H9 (cell line): ENCODE data around the gene NSMF. TPM values are rescaled to one million over a fixed set of nuclear protein-coding genes. Genes with fewer than 3 reads are reported as not detected.

Experiments
- DNase-seq: peaks from one replicate; pipeline ENCODE4 v3.0.0-alpha.2; 2017
- H2AFZ ChIP-seq: one replicate; pipeline ENCODE4 v1.6.1; 2013; ENCODE audit warnings: mild to moderate bottlenecking, low read length, control low read depth, moderate library complexity
- H2AK5ac ChIP-seq: 2 replicates; pipeline ENCODE4 v1.6.1; 2013; ENCODE audit warnings: low read length, control low read depth, mixed read lengths; ENCODE audit not compliant: insufficient read length
- H2BK120ac ChIP-seq: one replicate; pipeline ENCODE4 v1.6.1; 2013; ENCODE audit warnings: low read depth, mild to moderate bottlenecking, low read length, control low read depth, inconsistent platforms; ENCODE audit not compliant: poor library complexity, severe bottlenecking
- H2BK12ac ChIP-seq: 2 replicates; pipeline ENCODE4 v1.6.1; 2013; ENCODE audit warnings: low read length, control low read depth, mixed read lengths, low read depth; ENCODE audit not compliant: insufficient read length
- H2BK15ac ChIP-seq: 2 replicates; pipeline ENCODE4 v1.6.1; 2013; ENCODE audit warnings: low read depth, low read length, control low read depth
- H2BK20ac ChIP-seq: one replicate; pipeline ENCODE4 v1.6.1; 2013; ENCODE audit warnings: low read depth, mild to moderate bottlenecking, low read length, control low read depth, inconsistent platforms; ENCODE audit not compliant: poor library complexity, severe bottlenecking
- H2BK5ac ChIP-seq: 2 replicates; pipeline ENCODE4 v1.6.1; 2013; ENCODE audit warnings: low read length, control low read depth, mixed read lengths; ENCODE audit not compliant: insufficient read length
- H3K14ac ChIP-seq: 2 replicates; pipeline ENCODE4 v1.6.1; 2013; ENCODE audit warnings: low read length, control low read depth; ENCODE audit not compliant: insufficient read depth
- H3K18ac ChIP-seq: 2 replicates; pipeline ENCODE4 v1.6.1; 2013; ENCODE audit warnings: low read depth, mild to moderate bottlenecking, mixed read lengths, low read length, control low read depth; ENCODE audit not compliant: insufficient read length
- H3K23ac ChIP-seq: 2 replicates; pipeline ENCODE4 v1.6.1; 2013; ENCODE audit warnings: low read length, control low read depth, mixed read lengths, low read depth; ENCODE audit not compliant: insufficient read length
- H3K23me2 ChIP-seq: 2 replicates; pipeline ENCODE4 v1.6.1; 2013; ENCODE audit warnings: low read depth, mild to moderate bottlenecking, mixed read lengths, low read length, control low read depth; ENCODE audit not compliant: insufficient read length, poor library complexity, severe bottlenecking
- H3K27ac ChIP-seq: 2 replicates; pipeline ENCODE4 v1.5.1; 2013; ENCODE audit warnings: low read length, control low read depth, mixed read lengths, low read depth; ENCODE audit not compliant: insufficient read length
- H3K27me3 ChIP-seq: 2 replicates; pipeline ENCODE4 v1.6.1; 2013; ENCODE audit warnings: low read length, control low read depth, inconsistent platforms; ENCODE audit not compliant: insufficient read depth
- H3K4ac ChIP-seq: 2 replicates; pipeline ENCODE4 v1.6.1; 2013; ENCODE audit warnings: low read depth, mild to moderate bottlenecking, control low read depth, inconsistent platforms, low read length, moderate library complexity
- H3K4me1 ChIP-seq: 2 replicates; pipeline ENCODE4 v1.6.1; 2013; ENCODE audit warnings: low read length, control low read depth, inconsistent platforms; ENCODE audit not compliant: insufficient read depth
- H3K4me2 ChIP-seq: 2 replicates; pipeline ENCODE4 v1.6.1; 2013; ENCODE audit warnings: low read length, control low read depth, mixed read lengths; ENCODE audit not compliant: insufficient read length, insufficient read depth
- H3K56ac ChIP-seq: 2 replicates; pipeline ENCODE4 v1.6.1; 2013; ENCODE audit warnings: low read depth, mild to moderate bottlenecking, mixed read lengths, low read length, control low read depth; ENCODE audit not compliant: insufficient read length
- H3K79me1 ChIP-seq: 2 replicates; pipeline ENCODE4 v1.6.1; 2013; ENCODE audit warnings: low read depth, mild to moderate bottlenecking, moderate library complexity, low read length, control low read depth, inconsistent platforms; ENCODE audit not compliant: insufficient read depth, poor library complexity, severe bottlenecking
- H3K79me2 ChIP-seq: 2 replicates; pipeline ENCODE4 v1.6.1; 2013; ENCODE audit warnings: low read length, control low read depth, inconsistent platforms; ENCODE audit not compliant: insufficient read depth
- H3K9ac ChIP-seq: 2 replicates; pipeline ENCODE4 v1.6.1; 2013; ENCODE audit warnings: low read length, control low read depth, mixed read lengths; ENCODE audit not compliant: insufficient read length; ENCODE audit errors: extremely low read depth
- H3K9me3 ChIP-seq: one replicate; pipeline ENCODE4 v1.6.1; 2013; ENCODE audit warnings: low read depth, low read length, inconsistent platforms; ENCODE audit not compliant: control insufficient read depth
- H3T11ph ChIP-seq: one replicate; pipeline ENCODE4 v1.6.1; 2013; ENCODE audit warnings: mild to moderate bottlenecking, low read length, control low read depth, inconsistent platforms
- H4K20me1 ChIP-seq: one replicate; pipeline ENCODE4 v1.6.1; 2013; ENCODE audit not compliant: control insufficient read depth, insufficient read length, insufficient read depth
- H4K5ac ChIP-seq: 2 replicates; pipeline ENCODE4 v1.6.1; 2013; ENCODE audit warnings: low read depth, mild to moderate bottlenecking, mixed read lengths, low read length, control low read depth; ENCODE audit not compliant: insufficient read length
- H4K8ac ChIP-seq: replicated peaks from 2 replicates; pipeline ENCODE4 v1.6.1; 2013; ENCODE audit warnings: low read length, control low read depth, mixed read lengths, low read depth; ENCODE audit not compliant: insufficient read length
- H4K91ac ChIP-seq: 2 replicates; pipeline ENCODE4 v1.6.1; 2013; ENCODE audit warnings: low read depth, mild to moderate bottlenecking, moderate library complexity, mixed read lengths, low read length, control low read depth; ENCODE audit not compliant: insufficient read length
- H3K27ac Mint-ChIP-seq, 3 experiments: 2 replicates in 2 of 3; 3 replicates in 1 of 3; pipeline ENCODE4 v1.8.0; 2020 to 2021; ENCODE audit warnings: mixed read lengths in 3 of 3, mild to moderate bottlenecking in 1 of 3, moderate library complexity in 1 of 3
- H3K27me3 Mint-ChIP-seq: 2 replicates; pipeline ENCODE4 v1.8.0; 2021; ENCODE audit warnings: low read depth, mild to moderate bottlenecking, moderate library complexity, mixed read lengths
- H3K36me3 Mint-ChIP-seq, 3 experiments: 2 replicates in 2 of 3; 3 replicates in 1 of 3; pipeline ENCODE4 v1.8.0; 2020 to 2021; ENCODE audit warnings: low read depth in 3 of 3, mixed read lengths in 3 of 3; ENCODE audit not compliant: insufficient read depth in 1 of 3
- H3K4me1 Mint-ChIP-seq, 2 experiments: 2 replicates each; pipeline ENCODE4 v1.8.0; 2020; ENCODE audit warnings: mixed read lengths in 2 of 2
- H3K4me3 Mint-ChIP-seq, 2 experiments: 2 replicates in 1 of 2; 3 replicates in 1 of 2; pipeline ENCODE4 v1.8.0; 2020 to 2021; ENCODE audit warnings: mild to moderate bottlenecking in 2 of 2, mixed read lengths in 2 of 2, moderate library complexity in 1 of 2
- H3K9me3 Mint-ChIP-seq, 2 experiments: 2 replicates in 1 of 2; 3 replicates in 1 of 2; pipeline ENCODE4 v1.8.0; 2020; ENCODE audit warnings: mild to moderate bottlenecking in 2 of 2, mixed read lengths in 2 of 2, moderate library complexity in 1 of 2
- WGBS: extraction: QIAGEN DNeasy Blood & Tissue Kit; methylation state at CpG from one replicate; pipeline ENCODE4 v1.1.7; 2013; ENCODE audit warnings: missing lambda C conversion rate, low lambda C conversion rate, mixed read lengths; ENCODE audit not compliant: insufficient read length; ENCODE audit errors: extremely low coverage; 5-methylcytosine and 5-hydroxymethylcytosine counted together
- total RNA-seq: library from RNA; stranded (reverse); gene quantifications from 2 replicates; pipeline ENCODE4 v1.2.1, GENCODE V29; 2021
- TF ChIP-seq, protein P1 (sequence below): fragments of 200-600 bp; sonication (generic); conservative IDR thresholded peaks from 3 replicates; pipeline ENCODE4 v1.8.0; 2021; ENCODE audit warnings: antibody characterized with exemption, mild to moderate bottlenecking

NSMF gene
- total RNA-seq, 1 experiment from 2014 or later: 46.3 TPM

DNA sequence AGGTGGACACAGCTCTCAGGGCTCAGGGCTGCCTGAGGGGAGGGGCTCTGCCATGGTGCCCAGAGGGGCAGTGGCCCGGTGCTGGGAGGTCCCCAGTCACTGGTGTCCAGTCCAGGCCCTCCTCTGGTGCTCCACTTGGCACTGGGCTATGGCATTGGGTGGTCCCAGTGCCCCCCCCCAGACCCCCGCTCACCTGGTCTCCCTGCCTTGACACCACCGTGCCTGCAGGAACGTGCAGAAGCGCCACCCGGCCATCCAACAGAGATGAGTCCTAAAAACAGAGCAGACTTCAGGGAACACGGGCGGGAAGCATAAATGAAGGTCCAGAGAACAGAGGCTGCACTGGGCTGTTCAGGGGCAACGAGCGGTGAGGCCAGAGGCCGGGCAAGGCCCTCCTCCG is 42.3 kb upstream of the NSMF start:
- Histone ChIP-seq H4K8ac (no peak overlapping the region), H3T11ph (no peak overlapping the region), H2AFZ (no peak overlapping the region), H3K23ac (no peak overlapping the region), H3K14ac (no peak overlapping the region), H3K9me3 (no peaks in the 10 kb centered on the region), H3K27ac (no peak overlapping the region), H2BK15ac (no peak overlapping the region), H3K9ac (no peak overlapping the region), H2BK12ac (no peak overlapping the region), H2BK20ac (no peak overlapping the region), H4K5ac (no peak overlapping the region), H2AK5ac (no peak overlapping the region), H4K91ac (no peak overlapping the region), H3K4me1 (no peaks in the 10 kb centered on the region), H3K4me2 (no peak overlapping the region), H2BK5ac (no peak overlapping the region), H2BK120ac (no peak overlapping the region), H3K27me3 (no peaks in the 10 kb centered on the region), H3K56ac (no peak overlapping the region), H3K23me2 (no peaks in the 10 kb centered on the region), H3K79me1 (no peaks in the 10 kb centered on the region), H3K18ac (no peak overlapping the region), H4K20me1 (no peaks in the 10 kb centered on the region), H3K4ac (no peak overlapping the region), H3K79me2 (no peaks in the 10 kb centered on the region)
- no peak for DNase-seq
- Mint-ChIP-seq H3K4me3 (peak overlapping the region in 1 of 2 experiments; percentile 58; a peak in 2 of 5 replicates), H3K36me3 (peaks cover 4 to 16% (median 16%) of the 10 kb centered on the region in 3 experiments; a peak in 6 of 7 replicates), H3K4me1 (no peaks in the 10 kb centered on the region), H3K27ac (peak overlapping the region in 1 of 3 experiments; percentile 58; a peak in 1 of 7 replicates), H3K9me3 (peaks cover 18 to 72% of the 10 kb centered on the region in 2 experiments), H3K27me3 (peaks cover 20% of the 10 kb centered on the region)
- TF ChIP-seq, protein P1, sequence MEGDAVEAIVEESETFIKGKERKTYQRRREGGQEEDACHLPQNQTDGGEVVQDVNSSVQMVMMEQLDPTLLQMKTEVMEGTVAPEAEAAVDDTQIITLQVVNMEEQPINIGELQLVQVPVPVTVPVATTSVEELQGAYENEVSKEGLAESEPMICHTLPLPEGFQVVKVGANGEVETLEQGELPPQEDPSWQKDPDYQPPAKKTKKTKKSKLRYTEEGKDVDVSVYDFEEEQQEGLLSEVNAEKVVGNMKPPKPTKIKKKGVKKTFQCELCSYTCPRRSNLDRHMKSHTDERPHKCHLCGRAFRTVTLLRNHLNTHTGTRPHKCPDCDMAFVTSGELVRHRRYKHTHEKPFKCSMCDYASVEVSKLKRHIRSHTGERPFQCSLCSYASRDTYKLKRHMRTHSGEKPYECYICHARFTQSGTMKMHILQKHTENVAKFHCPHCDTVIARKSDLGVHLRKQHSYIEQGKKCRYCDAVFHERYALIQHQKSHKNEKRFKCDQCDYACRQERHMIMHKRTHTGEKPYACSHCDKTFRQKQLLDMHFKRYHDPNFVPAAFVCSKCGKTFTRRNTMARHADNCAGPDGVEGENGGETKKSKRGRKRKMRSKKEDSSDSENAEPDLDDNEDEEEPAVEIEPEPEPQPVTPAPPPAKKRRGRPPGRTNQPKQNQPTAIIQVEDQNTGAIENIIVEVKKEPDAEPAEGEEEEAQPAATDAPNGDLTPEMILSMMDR: no peak
- WGBS: no CpG with 5 or more reads among the region's 12 CpGs
